Stimulated activated naive CD4-positive, alpha-beta T cell (primary cell): ENCODE data around the gene CSPG5.

Experiments
- DNase-seq, 6 experiments: peaks; one replicate each; lab custom pipeline; 2025; lab: John Stamatoyannopoulos, UW

CSPG5 gene, protein sequence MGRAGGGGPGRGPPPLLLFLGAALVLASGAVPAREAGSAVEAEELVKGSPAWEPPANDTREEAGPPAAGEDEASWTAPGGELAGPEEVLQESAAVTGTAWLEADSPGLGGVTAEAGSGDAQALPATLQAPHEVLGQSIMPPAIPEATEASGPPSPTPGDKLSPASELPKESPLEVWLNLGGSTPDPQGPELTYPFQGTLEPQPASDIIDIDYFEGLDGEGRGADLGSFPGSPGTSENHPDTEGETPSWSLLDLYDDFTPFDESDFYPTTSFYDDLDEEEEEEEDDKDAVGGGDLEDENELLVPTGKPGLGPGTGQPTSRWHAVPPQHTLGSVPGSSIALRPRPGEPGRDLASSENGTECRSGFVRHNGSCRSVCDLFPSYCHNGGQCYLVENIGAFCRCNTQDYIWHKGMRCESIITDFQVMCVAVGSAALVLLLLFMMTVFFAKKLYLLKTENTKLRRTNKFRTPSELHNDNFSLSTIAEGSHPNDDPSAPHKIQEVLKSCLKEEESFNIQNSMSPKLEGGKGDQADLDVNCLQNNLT

GRCh38 chr3:47578691-47579632 is at the start of gene CSPG5:
TSS of gene CSPG5 (minus strand) at chr3:47578865. CDS start at chr3:47578693, 172 bp downstream.
- DNase-seq = peak in 4 of 6 experiments; percentile 13 to 42 (median 26)

- DNase-seq = no peak
Observed at GRCh38 chr3:47628426-47628825, 49.8 kb upstream of the CSPG5 start.

DNA sequence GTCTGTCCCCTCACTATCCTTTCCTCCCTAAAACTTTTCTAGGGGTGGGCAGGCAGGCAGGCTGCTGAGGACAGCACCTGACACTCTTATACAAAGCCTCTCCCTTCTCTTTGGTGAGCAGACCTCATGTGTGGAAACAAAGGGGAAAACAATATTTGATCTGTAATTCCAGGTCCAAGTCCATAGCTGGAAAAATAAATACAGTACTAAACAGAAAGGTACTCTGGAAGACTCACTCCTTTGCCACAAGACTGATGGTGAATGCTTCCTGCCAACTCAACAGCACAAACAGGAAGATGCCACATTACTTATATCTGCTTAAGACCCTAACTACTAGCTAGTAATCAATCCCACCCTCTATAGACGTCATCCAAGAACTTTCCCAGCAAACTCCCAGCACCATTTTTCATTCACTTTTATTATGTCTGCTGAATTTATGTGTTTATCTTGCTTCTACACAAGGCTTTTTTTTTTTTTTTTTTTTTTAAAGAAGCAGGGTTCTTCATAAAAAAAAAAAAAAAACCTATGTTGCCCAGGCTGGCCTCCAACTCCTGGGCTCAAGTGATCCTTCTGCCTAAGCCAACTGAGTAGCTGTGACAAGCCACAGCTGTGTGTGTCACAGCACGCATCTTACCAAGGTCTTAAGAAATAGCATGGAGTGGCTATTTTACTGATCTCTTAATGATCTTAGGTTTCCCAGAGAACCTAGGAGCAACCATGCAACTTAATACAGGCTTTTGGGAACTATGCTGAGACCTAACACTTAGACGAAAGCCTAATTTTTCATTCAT is 44.2 kb upstream of the CSPG5 start:
- no peak for DNase-seq

DNA sequence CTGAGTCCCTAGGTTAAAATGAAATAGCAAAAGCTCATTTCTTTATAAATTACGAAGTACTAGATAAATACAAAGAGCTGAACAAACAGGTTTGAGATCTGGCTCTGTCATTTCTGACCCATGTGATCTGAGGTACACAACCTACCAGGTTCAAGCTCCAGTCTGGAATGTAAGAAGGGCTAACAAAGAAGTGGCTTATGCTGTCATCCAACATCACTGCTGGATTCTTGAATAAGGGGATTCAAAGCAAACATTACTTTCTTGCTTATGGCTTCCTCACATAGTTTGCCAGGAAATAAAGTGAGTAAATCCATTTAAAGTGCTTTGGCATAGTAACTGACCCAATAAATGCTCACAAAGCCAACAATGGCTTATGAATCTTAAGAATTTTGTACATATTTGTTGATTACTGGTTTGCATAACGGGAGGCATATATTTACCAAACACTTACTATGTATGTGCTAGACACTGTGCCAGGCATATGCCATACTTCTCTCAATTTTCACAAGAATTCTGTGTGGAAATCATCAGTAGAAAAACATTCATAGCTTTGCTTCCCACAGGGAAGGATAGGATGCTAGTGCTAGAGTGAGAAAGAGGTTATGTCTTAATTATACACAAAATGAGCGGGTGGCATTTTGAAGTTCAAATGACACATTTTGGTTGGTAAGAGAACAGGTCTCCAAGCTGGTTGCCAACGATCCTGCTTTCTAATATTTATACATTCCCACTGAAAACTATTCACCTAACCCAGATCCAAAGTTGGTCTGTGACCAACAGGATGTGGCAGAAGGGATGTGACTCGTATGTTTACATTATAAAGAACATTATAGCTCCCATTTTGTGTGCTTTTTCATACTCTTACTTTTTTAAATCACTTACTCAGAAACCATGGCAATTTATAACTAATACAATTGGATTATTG is 38.7 kb upstream of the CSPG5 start:
- no peak for DNase-seq

DNA sequence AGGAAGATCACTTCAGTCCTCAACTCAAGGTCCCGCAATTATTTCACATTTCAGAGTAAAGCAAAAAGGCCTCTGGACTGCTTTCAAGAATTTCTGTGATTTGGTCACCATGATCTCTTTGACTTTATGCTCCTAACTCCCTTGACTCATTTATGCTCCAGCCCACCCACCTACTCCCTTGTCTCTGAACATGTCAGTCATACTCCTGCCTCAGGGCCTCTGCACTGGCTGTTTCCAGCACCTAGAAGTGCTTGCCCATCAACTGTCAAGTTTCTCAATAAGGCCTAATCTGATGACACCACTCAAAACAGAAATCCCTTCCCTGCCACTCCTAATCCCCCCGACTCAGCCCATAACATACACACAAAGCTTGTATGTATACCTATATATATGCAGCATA is 36.1 kb upstream of the CSPG5 start:
- DNase-seq = no peak

GRCh38 chr3:47613722-47614121 is 35.1 kb upstream of the CSPG5 start:
- no peak for DNase-seq

DNA sequence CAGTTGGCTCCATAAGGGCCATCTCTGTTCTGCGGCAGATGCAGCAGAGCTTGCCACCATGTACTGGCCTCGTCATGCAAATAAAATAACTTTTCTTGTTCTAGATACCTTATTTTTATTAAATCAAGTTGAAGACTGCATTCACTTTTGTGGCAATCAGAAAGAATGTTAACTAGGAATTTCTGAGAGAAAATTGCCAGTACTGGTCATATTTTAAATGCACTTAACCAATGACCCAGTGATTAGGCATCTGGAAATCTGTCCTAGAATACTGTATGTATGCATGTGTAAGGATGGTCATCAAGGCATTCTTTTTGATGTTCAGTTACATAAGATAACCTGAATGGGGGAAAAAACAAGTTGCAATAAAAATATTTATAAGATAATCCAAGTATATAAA is 34.2 kb upstream of the CSPG5 start:
- no peak for DNase-seq

DNA sequence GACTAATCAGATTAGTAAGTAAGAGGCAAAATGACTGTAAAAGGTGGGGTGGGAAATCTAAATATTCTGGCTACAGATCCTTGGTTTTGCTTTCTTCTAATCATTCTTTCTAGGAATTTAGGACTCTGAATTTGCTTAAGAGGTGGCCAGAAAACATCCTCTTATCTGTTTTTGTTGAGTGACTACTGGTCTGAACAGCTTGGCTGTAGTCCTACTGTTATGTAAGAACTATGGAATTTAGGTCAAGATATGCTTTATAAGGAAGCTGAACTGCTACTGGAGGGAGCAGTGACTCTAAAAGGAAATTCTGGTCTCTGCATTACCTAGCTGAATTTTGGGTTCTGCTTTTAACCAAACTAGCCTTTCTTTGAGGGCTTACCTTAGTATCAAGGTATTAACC is 33.5 kb upstream of the CSPG5 start:
- no peak for DNase-seq

- no peak for DNase-seq
Observed at GRCh38 chr3:47611576-47611975, 32.9 kb upstream of the CSPG5 start.

GRCh38 chr3:47610583-47610982 is 31.9 kb upstream of the CSPG5 start:
- no peak for DNase-seq

GRCh38 chr3:47607335-47607734 is 28.7 kb upstream of the CSPG5 start:
- DNase-seq = no peak

DNA sequence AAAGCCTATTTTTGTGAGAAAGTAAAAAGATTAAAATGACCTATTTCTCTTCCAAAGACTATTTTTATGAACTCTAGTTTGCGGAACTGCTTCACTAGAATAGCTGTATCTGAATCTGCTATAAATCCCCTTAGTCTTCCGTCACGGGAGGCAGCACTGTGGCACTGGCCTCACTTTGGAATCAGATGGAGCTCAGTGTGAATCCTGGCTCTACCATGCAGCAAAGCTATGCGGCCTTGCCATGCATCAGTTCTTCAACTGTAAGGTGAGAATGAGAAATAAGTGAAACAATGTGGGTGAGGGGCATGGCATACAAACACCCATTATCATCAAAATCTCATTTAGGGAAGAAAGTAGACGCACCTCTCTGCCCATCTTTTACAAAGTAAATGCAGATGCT is 27.5 kb upstream of the CSPG5 start:
- no peak for DNase-seq

DNA sequence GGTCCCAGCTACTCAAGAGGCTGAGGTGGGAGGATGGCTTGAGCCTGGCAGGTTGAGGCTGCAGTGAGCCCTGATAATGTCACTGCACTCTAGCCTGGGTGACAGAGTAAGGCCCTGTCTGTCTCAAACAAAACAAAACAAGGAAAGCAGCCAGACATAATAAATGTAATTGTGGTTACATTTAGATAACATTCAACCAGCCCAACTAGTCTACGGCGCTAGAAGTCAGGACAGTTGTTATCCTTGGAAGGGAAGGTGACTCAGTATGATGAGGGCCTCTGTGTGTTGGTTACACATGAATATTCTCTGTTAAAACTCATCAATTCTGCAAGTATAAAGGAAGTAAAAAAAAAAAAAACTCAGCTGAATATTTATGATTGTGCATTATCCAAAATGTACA is 27.0 kb upstream of the CSPG5 start:
- no peak for DNase-seq

GRCh38 chr3:47604145-47604544 is 25.5 kb upstream of the CSPG5 start:
- DNase-seq = no peak

- no peak for DNase-seq
Observed at GRCh38 chr3:47603332-47603731, 24.7 kb upstream of the CSPG5 start.

DNA sequence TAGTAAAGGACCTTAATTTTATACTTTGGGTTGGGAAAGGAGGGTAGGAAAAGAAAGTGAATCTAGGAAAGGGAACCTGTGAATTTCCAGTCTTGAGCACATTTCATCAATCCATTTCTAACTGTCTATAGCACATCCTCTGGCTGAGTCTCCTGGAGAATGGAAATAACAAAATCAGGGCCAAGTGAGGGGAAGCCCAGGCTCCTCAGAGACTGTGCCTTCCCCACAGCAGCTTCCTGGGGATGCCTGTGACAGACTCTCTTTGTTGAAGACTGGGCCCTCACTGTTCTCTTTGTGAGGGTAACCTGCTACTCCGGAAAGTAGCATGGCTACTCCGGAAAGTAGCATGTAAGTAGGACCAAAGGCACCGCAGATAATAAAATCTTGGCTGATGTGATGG is 22.6 kb upstream of the CSPG5 start:
- DNase-seq = no peak

GRCh38 chr3:47594792-47595191 is 16.1 kb upstream of the CSPG5 start:
- no peak for DNase-seq

GRCh38 chr3:47592066-47592795 is 13.6 kb upstream of the CSPG5 start:
- DNase-seq = no peak

DNA sequence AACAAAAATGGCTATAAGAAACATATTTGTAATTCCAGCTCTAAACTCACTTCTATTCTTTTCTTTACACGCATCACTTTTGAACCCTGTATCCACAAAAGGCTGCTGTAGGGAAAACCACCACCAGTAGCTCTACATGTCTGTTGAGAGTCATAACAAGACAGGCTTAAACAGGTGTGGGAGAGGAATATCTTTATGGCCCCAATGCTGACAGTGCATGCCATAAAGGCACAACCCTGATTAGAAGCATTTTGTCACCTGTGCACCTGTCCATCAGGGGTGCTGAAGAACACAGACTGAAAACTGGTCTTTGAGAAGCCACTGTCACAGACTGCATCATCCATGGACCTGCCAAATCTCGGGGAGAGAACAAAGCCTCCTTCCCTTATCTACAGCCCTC is 11.6 kb upstream of the CSPG5 start:
- no peak for DNase-seq

- no peak for DNase-seq
Observed at GRCh38 chr3:47588587-47588986, 9.9 kb upstream of the CSPG5 start.
